Peyer's patch (tissue), 4 donors: ENCODE measurements around the gene SLC26A11. TPM values are rescaled to one million over a fixed set of nuclear protein-coding genes. Genes with fewer than 3 reads are reported as not detected.

Experiments
- DNase-seq, 3 donors: peaks; one replicate each; pipeline ENCODE4 v3.0.0-alpha.2; 2017 to 2019
- H3K27ac ChIP-seq, 4 donors: fragments of 200-600 bp; sonication (generic); one replicate each; pipeline ENCODE4 v1.5.1; 2016 to 2019
- H3K27me3 ChIP-seq, 2 donors: fragments of 200-600 bp; sonication (generic); one replicate each; pipeline ENCODE4 v1.5.1; 2019
- H3K36me3 ChIP-seq, 3 donors: fragments of 200-600 bp; sonication (generic); one replicate each; pipeline ENCODE4 v1.5.1; 2016 to 2019
- H3K4me1 ChIP-seq, 4 donors: fragments of 200-600 bp; sonication (generic); one replicate each; pipeline ENCODE4 v1.5.1; 2016 to 2019
- H3K4me3 ChIP-seq, 4 donors: fragments of 200-600 bp; sonication (generic); 1 replicate in 3 of 4; 2 replicates in 1 of 4; pipeline ENCODE4 v1.5.1; 2016 to 2019; ENCODE audit warnings: mild to moderate bottlenecking in 1 of 4
- H3K9me3 ChIP-seq, 4 donors: fragments of 200-600 bp; sonication (generic); one replicate each; pipeline ENCODE4 v1.5.1; 2016 to 2019; ENCODE audit warnings: mild to moderate bottlenecking in 1 of 4
- CTCF ChIP-seq, 6 experiments: fragments of 450-650 bp in 4 of 6; fragments of 200-600 bp in 2 of 6; sonication (generic) in 1 of 6; IDR thresholded peaks; one replicate each; pipeline ENCODE4 v1.5.1; 2017 to 2019; ENCODE audit warnings: antibody characterized with exemption in 6 of 6, mild to moderate bottlenecking in 3 of 6, moderate library complexity in 1 of 6
- POLR2A ChIP-seq, 2 donors: fragments of 450-650 bp; IDR thresholded peaks; one replicate each; pipeline ENCODE4 v1.5.1; 2017; ENCODE audit warnings: antibody characterized with exemption in 2 of 2, mild to moderate bottlenecking in 2 of 2, moderate library complexity in 2 of 2
- total RNA-seq, 4 donors: library from RNA; depleted of rRNA; stranded (reverse); fragments of >200 nt; gene quantifications; one replicate each; pipeline ENCODE4 v1.1.0, GENCODE V29; 2016

Gene SLC26A11
- total RNA-seq, 4 donors from 2014 or later = 28.1 to 42.9 (median 33.1) TPM

GRCh38 chr17:80216473-80217456, 3.5 kb upstream of the SLC26A11 start:
- Histone ChIP-seq H3K4me1 (peaks cover 0 to 23% (median 6%) of the 10 kb centered on the region in 4 donors), H3K4me3 (no peak overlapping the region), H3K27me3 (no peaks in the 10 kb centered on the region), H3K36me3 (peaks cover 0 to 55% (median 0%) of the 10 kb centered on the region in 3 donors), H3K27ac (no peak overlapping the region), H3K9me3 (no peaks in the 10 kb centered on the region)
- no peak for TF ChIP-seq POLR2A (IDR thresholded peaks at IDR 0.05)
- no peak for DNase-seq

- peak in 1 of 3 donors; percentile 52 for DNase-seq
- Histone ChIP-seq H3K4me3 (no peak overlapping the region), H3K27ac (no peak overlapping the region), H3K9me3 (no peaks in the 10 kb centered on the region), H3K36me3 (peaks cover 0 to 44% (median 0%) of the 10 kb centered on the region in 3 donors), H3K4me1 (peaks cover 0 to 24% (median 6%) of the 10 kb centered on the region in 4 donors), H3K27me3 (no peaks in the 10 kb centered on the region)
- TF ChIP-seq POLR2A (IDR thresholded peaks at IDR 0.05) (no peak), CTCF (IDR thresholded peaks at IDR 0.05) (no peak)
These were observed 2.4 kb upstream of the SLC26A11 start for GRCh38 chr17:80217703-80218362.

GRCh38 chr17:80218391-80218790, 1.8 kb upstream of the SLC26A11 start:
- H3K4me3 ChIP-seq = no peak overlapping the region
- H3K27me3 ChIP-seq = no peaks in the 10 kb centered on the region
- no peak overlapping the region for H3K27ac ChIP-seq
- peaks cover 0 to 41% (median 0%) of the 10 kb centered on the region in 3 donors for H3K36me3 ChIP-seq
- H3K4me1 ChIP-seq = peaks cover 0 to 24% (median 6%) of the 10 kb centered on the region in 4 donors
- no peaks in the 10 kb centered on the region for H3K9me3 ChIP-seq
- no peak for TF ChIP-seq CTCF (IDR thresholded peaks at IDR 0.05)
- TF ChIP-seq POLR2A (IDR thresholded peaks at IDR 0.05) = no peak
- no peak for DNase-seq

- no peaks in the 10 kb centered on the region for H3K27me3 ChIP-seq
These were observed 1.0 kb upstream of the SLC26A11 start for GRCh38 chr17:80219013-80219762.

GRCh38 chr17:80219763-80220053, 519 bp upstream of the SLC26A11 start:
- H3K36me3 ChIP-seq = peaks cover 0 to 30% (median 0%) of the 10 kb centered on the region in 3 donors
- H3K4me3 ChIP-seq = peak overlapping the region; percentile 78 to 95 (median 83)
- no peak for DNase-seq
- TF ChIP-seq CTCF (IDR thresholded peaks at IDR 0.05) = no peak
- TF ChIP-seq POLR2A (IDR thresholded peaks at IDR 0.05) = no peak
- peak overlapping the region; percentile 84 to 87 (median 86) for H3K27ac ChIP-seq
- peaks cover 0 to 24% (median 6%) of the 10 kb centered on the region in 4 donors for H3K4me1 ChIP-seq
- no peaks in the 10 kb centered on the region for H3K9me3 ChIP-seq
- H3K27me3 ChIP-seq = no peaks in the 10 kb centered on the region

More at GRCh38 chr17:80219013-80219762, 1.0 kb upstream of the SLC26A11 start:
- H3K27ac ChIP-seq = peak overlapping the region; percentile 84 to 87 (median 86)
- peak overlapping the region; percentile 78 to 95 (median 83) for H3K4me3 ChIP-seq
- peak; percentile 76 to 95 (median 91) for DNase-seq
- H3K36me3 ChIP-seq = peaks cover 0 to 33% (median 0%) of the 10 kb centered on the region in 3 donors
- TF ChIP-seq CTCF (IDR thresholded peaks at IDR 0.05) (no peak), POLR2A (IDR thresholded peaks at IDR 0.05) (no peak)
- H3K9me3 ChIP-seq = no peaks in the 10 kb centered on the region
- peaks cover 0 to 24% (median 6%) of the 10 kb centered on the region in 4 donors for H3K4me1 ChIP-seq
